ENCODE results near the gene RAB6B. TPM values are rescaled to one million over a fixed set of nuclear protein-coding genes. Genes with fewer than 3 reads are reported as not detected.
"Not testable (repeated sequence)": the region's sequence is repeated elsewhere in the genome, so short reads cannot be mapped to it uniquely, and the experiment has no call there.

The RAB6B gene
- total RNA-seq, 1 donor from 2014 or later = 2.2 TPM

GRCh38 chr3:133820889-133821675, 74.6 kb downstream of the RAB6B start:
- DNase-seq (ENCODE audit: low read depth in 2 of 2) = no peak

GRCh38 chr3:133820129-133820528, 75.6 kb downstream of the RAB6B start:
- no peak for DNase-seq (ENCODE audit: low read depth in 2 of 2)

GRCh38 chr3:133815386-133815785, 80.3 kb downstream of the RAB6B start:
- DNase-seq (ENCODE audit: low read depth in 2 of 2) = no peak

GRCh38 chr3:133812872-133813271, 82.8 kb downstream of the RAB6B start:
- DNase-seq (ENCODE audit: low read depth in 2 of 2) = no peak

GRCh38 chr3:133805702-133806475, 89.8 kb downstream of the RAB6B start, which contains the start of gene SRPRB:
Gene SRPRB (plus strand): TSS chr3:133805815. CDS start chr3:133805849, 34 bp downstream.
- peak; percentile 96 for DNase-seq (ENCODE audit: low read depth in 2 of 2)

- peak in 1 of 2 donors; percentile 7 for DNase-seq (ENCODE audit: low read depth in 2 of 2)
Observed at GRCh38 chr3:133805384-133805701, 90.3 kb downstream of the RAB6B start.

GRCh38 chr3:133804896-133805295, 90.8 kb downstream of the RAB6B start:
- no peak for DNase-seq (ENCODE audit: low read depth in 2 of 2)

- DNase-seq (ENCODE audit: low read depth in 2 of 2) = no peak
Observed at GRCh38 chr3:133803469-133803868, 92.2 kb downstream of the RAB6B start.

GRCh38 chr3:133799794-133800585, 95.7 kb downstream of the RAB6B start:
- DNase-seq (ENCODE audit: low read depth in 2 of 2) = no peak

- DNase-seq (ENCODE audit: low read depth in 2 of 2) = no peak
Observed at GRCh38 chr3:133797396-133798105, 98.1 kb downstream of the RAB6B start.

GRCh38 chr3:133792171-133792763, 103.4 kb downstream of the RAB6B start:
- peak in 1 of 2 donors; percentile 5 for DNase-seq (ENCODE audit: low read depth in 2 of 2)

GRCh38 chr3:133788024-133788423, 107.7 kb downstream of the RAB6B start:
- DNase-seq (ENCODE audit: low read depth in 2 of 2) = no peak

GRCh38 chr3:133783762-133784161, 111.9 kb downstream of the RAB6B start:
- no peak for DNase-seq (ENCODE audit: low read depth in 2 of 2)

- DNase-seq (ENCODE audit: low read depth in 2 of 2) = no peak
Observed at GRCh38 chr3:133782454-133782853, 113.2 kb downstream of the RAB6B start.

GRCh38 chr3:133781570-133781969, 114.1 kb downstream of the RAB6B start:
- DNase-seq (ENCODE audit: low read depth in 2 of 2) = no peak

GRCh38 chr3:133780756-133781155, 114.9 kb downstream of the RAB6B start:
- DNase-seq (ENCODE audit: low read depth in 2 of 2) = not testable (repeated sequence)

- DNase-seq (ENCODE audit: low read depth in 2 of 2) = no peak
Observed at GRCh38 chr3:133779626-133780203, 116.0 kb downstream of the RAB6B start.

GRCh38 chr3:133777807-133778568, 117.7 kb downstream of the RAB6B start:
- DNase-seq (ENCODE audit: low read depth in 2 of 2) = no peak

GRCh38 chr3:133776794-133777438, 118.8 kb downstream of the RAB6B start:
- DNase-seq (ENCODE audit: low read depth in 2 of 2) = no peak
